A549 treated with Hydrocortisone at 1 μM for 4 hours (cell line): ENCODE results near the gene FOXD3. TPM values are rescaled to one million over a fixed set of nuclear protein-coding genes. Genes with fewer than 3 reads are reported as not detected.

Experiments
- total RNA-seq: library from RNA; stranded (reverse); fragments of 200-300 nt; extraction: Qiagen RNA extraction; gene quantifications from 5 replicates; pipeline ENCODE4 v1.2.3, GENCODE V29; 2022

The FOXD3 gene
- total RNA-seq: 0.59 to 0.92 TPM (median 0.80 TPM) in 5 replicates

DNA sequence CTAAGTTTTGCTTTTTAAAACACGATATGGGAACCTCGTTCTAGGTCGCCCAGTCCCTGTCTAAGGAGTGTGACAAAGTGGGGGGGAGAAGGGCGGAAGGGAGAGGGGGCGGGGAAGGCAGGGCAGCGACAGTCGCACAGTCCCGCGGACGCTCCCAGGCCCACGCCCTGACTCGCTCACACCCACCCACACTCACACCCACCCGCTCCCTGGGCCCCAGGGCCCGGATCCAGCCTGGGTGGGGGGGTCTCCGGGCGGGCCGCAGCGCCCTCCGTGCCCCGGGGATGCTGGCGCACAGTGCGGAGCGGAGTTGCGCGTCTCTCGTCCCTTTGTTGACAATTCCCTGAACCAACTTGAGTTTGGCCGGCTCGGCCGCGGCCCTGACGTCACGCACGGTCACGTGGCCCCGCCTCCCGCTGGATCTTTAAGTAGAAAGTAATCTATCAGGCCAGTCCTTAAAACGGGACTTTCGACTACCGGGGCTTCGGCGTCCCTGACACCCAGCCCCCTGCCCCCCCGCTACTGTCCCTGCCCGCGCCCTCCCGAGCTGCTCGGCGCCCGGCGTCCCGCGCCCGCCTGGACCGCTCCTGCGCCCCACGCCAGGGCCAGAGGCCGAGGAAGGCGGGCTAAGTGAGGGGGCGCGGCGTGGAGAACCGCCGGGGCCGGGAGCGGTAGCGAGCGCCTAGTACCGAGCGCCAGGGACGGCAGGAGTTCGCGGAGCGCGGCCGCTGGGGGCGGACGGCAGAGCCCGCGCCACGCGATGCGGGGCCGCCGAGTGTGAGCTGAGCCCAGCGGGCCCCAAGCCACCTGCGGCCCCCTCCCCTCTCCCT lies at the start of gene FOXD3:
TSS of gene FOXD3 (plus strand) at position 454 of the 830 bp plus-strand sequence. CDS start 492 bp downstream, outside the sequence.

DNA sequence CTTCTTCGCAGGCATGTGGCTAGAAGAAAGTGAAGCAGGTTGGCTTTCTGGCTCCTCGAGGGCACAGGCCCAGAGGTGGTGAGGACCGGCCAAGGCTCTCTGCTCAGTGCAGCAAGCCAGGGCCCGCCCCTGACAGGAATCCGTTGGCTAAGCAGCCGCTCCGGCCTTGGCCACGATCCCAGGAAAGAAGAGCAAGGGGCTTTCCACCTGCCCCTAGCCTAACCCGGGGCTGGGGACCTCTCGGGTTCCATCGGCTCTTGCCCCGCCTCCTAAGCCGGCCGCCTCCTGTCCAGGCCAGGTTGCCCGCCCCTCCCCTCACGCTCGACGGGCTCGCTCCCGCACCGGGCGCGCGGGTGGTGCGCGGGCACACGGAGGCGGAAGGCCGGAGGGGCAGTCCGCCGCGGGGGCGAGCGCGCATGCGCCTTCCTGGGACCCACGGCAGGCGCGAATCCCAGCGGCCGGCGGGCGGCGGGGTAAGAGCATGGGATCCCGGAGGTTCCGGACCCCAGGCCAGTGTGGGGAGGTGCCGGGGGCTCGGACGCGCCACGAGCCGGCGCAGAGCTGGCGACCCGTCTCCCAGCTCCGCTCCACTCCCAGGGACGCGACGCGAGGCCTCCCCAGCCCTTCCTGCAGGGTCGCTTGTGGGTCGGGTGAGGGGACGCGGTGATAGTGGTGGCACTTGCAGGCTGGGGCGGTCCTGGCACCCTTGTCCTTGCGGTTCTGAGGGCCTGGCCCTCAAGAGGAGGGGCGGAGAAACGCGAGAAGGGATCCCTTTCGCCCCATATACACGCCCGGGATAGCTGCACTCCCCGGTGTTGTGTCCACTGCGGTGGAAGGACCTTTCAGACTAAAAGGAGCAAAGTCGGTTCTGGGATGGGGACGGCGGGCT lies 45.1 kb downstream of the FOXD3 start, which contains the start of gene ALG6:
TSS of gene ALG6 (plus strand) at position 413 of the 889 bp plus-strand sequence. CDS start 3,351 bp downstream, outside the sequence.

Other genes with a start within 250 kb of the FOXD3 start
- 5.1 to 6.1 TPM (median 5.7 TPM) in 5 replicates for gene ALG6, start 45.1 kb downstream of the FOXD3 start, total RNA-seq
- 21.0 to 27.4 TPM (median 22.6 TPM) in 5 replicates for gene ITGB3BP, start 200.7 kb downstream of the FOXD3 start, total RNA-seq
- 2.1 to 3.5 TPM (median 3.0 TPM) in 5 replicates for gene EFCAB7, start 201.0 kb downstream of the FOXD3 start, total RNA-seq